Muscle of back (tissue), 11 donors: ENCODE results near the gene ARHGEF12. TPM values are rescaled to one million over a fixed set of nuclear protein-coding genes. Genes with fewer than 3 reads are reported as not detected.

ENCODE experiments used
- DNase-seq, 3 donors: peaks; one replicate each; pipeline versions ENCODE4 v3.0.0 to v3.0.0-alpha.2; 2013
- polyA plus RNA-seq, 10 donors: library from polyadenylated mRNA; unstranded; fragments of 120-200 nt; gene quantifications; one replicate each; pipeline ENCODE4 v1.2.1, GENCODE V29; 2013; ENCODE audit not compliant: insufficient read length in 10 of 10

Gene ARHGEF12
- polyA plus RNA-seq, 10 donors, result 31.6 to 49.5 (median 41.5) TPM

GRCh38 chr11:120384476-120384875 is 48.3 kb downstream of the ARHGEF12 start:
- DNase-seq, result no peak

- peak in 1 of 3 donors; percentile 22 for DNase-seq
Observed at GRCh38 chr11:120385110-120385509, 48.9 kb downstream of the ARHGEF12 start.

GRCh38 chr11:120385655-120386054 is 49.4 kb downstream of the ARHGEF12 start:
- DNase-seq, result no peak

DNA sequence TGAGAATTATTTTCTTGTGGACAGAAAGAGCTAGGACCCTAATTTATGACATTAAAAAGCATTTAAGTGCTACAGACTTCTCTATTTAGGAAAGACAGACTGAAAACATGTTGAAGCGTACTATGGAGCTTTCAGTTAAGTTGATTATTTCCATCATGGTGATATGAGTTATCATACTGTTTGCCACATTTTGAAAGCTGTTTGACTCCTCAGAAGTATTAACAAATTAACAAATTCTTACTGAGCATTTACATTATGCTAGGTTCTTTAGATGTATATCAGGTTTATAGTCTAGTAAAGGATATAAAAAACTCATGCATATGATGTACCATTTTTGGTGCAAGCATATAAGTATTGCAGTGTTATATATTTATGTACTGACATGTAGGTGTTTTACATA is 50.1 kb downstream of the ARHGEF12 start:
- no peak for DNase-seq

DNA sequence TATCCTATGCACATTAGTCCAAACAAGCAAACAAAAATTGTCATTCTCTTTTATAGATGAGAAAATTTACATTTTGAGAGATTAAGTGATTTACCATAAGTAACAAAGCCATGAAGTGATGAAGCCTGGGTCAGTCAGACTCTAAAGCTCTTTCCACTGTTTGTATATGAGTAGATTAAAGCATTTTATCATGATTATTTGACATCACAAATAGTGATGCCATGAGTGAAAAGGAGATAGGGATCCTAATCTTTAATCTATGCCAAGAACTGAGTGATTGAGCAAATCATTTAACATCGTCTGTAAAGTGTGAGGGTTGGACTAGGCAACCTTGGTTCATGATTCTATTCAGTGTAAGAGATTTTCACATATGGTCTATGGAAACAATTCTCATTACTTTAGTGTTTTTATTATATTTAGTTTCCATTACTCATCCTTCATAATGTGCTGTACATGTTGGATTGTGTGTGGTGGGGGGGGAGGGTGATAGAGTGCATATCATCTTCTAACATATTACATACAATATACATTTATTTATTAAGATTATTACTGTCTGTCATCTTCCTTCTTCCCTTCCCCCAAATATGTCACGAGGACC is 50.7 kb downstream of the ARHGEF12 start:
- no peak for DNase-seq

GRCh38 chr11:120388261-120388660 is 52.0 kb downstream of the ARHGEF12 start:
- no peak for DNase-seq

DNA sequence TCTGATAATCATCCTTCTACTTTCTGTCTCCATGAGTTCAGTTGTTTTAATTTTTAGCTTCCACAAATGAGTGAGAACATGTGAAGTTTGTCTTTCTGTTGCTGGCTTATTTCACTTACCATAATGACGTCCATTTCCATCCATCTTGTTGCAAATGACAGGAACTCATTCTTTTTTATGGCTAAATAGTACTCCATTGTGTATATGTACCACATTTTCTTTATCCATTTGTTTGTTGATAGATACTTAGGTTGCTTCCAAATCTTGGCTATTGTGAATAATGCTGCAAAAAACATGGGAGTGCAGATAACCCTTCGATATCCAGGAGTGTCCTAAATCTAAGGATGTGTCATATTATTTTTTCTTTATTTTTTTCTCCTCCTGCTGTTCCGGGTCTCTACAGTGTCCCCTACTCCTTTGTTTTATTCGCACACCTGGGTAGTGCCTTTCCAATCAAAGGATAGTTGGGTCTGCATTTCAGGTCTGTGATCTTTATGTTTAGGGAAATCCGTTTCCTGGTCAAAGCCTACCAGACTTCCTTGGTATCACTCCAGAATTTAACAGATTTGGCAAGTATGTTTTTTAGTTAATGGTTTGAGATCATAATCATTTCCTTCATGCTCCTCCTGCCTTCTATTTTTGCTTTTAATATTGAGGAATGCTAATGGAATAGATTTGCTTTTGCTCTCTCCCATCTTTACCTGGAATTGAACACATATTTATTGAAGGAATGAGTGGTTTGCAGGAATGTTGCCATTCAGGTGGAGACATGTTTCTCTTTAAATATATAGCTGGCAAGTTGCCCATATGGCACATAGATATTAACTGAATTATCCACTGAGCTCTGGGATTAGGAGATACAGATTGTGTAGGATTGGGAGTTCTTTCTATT is 53.7 kb downstream of the ARHGEF12 start:
- DNase-seq, result no peak

- no peak for DNase-seq
Observed at GRCh38 chr11:120390585-120390922, 54.3 kb downstream of the ARHGEF12 start.

DNA sequence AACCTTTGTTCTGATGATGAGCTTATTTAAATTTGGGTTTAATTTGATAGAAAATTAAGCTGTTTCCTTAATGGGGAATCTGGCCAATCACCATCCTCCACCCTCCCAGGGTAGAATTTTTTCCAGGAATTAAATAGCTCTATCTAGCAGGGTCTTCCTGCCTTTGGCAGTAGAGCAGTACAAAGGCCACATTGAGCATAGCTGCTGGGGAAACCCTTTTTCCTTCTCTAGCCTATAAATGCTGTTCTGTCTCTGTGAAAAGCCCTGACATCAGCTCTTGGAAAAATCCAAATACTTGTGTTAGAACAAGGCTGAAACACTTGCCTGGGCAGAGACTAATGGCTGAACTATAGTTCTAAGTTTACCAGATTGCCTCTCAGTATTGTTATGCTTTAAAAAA is 55.1 kb downstream of the ARHGEF12 start:
- DNase-seq, result peak in 2 of 3 donors; percentile 37 to 53

DNA sequence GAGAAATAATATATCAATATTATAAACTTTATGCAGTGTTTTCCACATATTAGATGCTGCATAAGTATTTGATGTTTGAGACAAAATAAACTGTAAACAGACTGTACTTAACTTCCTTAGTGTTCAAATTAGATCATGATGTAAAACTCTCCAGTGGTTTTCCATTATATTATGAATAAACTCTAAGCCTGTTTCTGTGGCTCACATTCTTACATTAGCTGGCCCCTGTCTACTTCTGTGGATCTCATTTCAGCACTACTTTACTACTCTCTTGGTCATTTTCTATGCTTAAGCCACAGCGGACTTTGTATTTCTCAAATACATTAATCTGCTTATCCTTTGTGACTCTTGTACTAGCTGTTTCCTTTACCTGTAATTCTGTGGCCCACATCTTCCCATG is 55.6 kb downstream of the ARHGEF12 start:
- peak in 2 of 3 donors; percentile 22 to 44 for DNase-seq

- DNase-seq, result peak in 1 of 3 donors; percentile 34
Observed at GRCh38 chr11:120392314-120392713, 56.1 kb downstream of the ARHGEF12 start.

DNA sequence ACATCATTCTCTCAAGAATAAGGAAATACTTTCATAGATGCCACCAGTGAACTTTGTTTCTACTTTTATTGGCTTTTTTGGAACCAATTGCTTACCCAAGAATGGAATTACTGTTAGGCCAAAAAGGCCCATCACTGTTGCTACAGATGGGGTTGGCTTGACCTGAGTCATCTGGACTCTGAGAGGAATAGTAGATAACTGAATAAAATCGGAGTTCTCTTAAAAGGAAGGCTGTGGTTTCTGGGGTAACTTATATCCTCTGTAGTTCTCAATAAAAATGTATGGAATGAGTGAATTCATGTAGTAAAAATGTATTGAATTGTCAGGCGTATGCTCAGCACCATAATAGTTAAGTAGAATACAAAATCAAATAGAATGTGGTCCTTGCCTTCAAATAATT is 56.6 kb downstream of the ARHGEF12 start:
- peak in 1 of 3 donors; percentile 68 for DNase-seq

DNA sequence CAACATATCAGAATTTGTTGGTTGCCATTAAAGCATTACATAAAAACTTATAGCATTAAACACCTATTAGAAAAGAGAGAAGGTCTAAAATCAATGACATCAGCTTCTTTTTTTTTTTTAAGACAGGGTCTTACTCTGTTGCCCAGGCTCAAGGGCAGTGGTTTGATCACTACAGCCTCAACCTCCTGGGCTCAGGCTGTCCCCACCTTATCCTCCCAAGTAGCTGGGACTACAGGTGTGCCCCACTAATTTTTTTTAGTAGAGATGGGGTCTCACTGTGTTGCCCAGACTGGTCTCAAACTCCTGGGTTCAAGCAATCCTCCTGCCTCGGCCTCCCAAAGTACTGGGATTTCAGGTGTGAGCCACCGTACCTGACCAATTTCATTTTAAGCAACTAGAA is 57.9 kb downstream of the ARHGEF12 start:
- no peak for DNase-seq

DNA sequence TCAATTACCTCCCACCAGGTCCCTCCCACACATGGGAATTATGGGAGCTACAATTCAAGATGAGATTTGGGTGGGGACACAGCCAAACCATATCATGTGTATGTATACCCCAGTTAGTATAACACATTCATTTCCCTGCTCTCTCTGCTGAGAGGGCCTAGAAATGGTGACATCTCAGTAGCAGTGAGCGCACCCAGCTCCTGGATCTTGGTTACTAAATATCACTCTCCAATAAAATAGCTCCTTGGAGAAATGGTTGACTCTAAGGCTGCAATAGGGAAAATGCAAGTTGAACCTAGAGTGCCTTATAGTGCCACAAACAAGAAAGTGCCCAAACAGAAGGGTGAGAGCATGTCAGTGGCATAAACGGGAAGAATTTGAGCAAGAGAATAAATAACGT is 59.6 kb downstream of the ARHGEF12 start:
- no peak for DNase-seq

GRCh38 chr11:120398132-120398531 is 61.9 kb downstream of the ARHGEF12 start:
- DNase-seq, result no peak

DNA sequence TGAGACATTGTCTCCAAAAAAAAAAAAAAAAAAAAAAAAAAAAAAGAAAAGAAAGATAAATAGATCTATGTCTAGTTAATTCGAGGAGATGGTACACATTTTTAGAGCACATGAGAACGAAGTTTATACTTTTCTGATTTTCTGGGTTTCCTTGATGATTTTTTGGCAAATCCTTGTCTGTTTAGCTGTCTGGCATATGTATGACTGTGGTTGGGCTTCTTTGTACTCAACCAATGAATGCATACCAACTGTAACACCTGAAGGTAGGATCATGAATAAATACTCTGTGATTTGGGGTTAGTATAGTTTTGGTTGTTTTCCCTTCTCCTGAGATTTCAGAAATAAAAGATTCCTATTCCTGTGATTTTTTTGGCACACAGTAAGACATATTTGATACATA is 63.1 kb downstream of the ARHGEF12 start:
- DNase-seq, result peak in 1 of 3 donors; percentile 50

DNA sequence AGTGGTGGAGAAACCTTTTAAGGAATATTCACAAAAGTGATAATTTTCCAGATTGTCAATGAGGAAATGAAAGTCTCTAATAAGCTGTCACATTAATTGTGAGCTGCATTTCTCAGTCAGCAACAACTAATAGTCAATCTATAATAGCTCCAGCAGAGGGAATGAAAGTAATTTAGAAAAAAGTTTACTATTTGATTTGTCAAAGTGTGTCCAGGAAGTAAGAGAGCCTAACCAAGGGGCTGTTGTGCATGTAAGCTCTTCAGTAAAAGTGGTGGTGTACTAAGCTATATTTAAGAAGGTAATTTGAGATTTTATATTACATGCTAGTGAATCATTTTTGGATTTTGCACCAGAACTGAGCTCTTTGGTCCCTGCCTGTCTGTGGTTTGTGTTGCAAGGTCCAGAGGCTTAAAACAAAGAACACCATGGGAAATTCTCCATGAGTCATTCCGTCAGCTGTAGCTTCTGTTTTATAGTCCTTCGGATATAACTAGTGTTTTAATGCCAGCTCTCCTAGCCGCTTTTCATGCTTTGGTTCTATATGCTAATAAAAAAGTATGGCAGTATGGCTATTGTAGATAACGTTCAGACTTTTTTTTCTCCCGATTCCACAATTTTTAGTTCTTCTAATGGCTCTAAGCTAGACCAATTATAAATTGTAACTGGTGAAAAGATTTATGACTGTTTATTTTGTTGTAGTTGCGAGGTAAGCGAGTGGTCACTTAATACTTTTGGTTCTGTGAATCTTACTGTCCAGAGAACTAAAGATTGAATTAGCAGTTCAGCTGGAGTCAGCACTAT is 64.6 kb downstream of the ARHGEF12 start:
- DNase-seq, result peak; percentile 33 to 93 (median 73)

GRCh38 chr11:120401506-120401905 is 65.3 kb downstream of the ARHGEF12 start:
- DNase-seq, result no peak

- DNase-seq, result no peak
Observed at GRCh38 chr11:120403966-120404365, 67.8 kb downstream of the ARHGEF12 start.

DNA sequence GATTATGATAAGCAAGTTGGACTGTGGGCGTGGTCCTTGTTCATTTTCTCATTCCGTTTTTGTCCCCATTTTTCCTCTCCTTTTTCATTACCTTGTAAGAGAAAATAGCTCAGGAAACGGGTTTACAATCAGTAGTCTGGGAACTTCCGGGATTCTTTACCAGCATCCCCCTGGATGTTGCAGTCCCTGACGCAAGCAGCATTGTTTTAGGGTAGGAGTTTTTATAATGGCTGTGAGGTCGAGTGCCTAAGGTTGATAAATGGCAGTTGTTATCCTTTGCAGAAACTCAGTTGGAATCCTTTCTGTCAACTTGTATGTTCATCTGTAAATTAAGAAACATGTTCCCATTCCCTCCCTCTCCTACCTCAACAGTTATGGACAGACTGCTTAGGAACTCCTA is 68.3 kb downstream of the ARHGEF12 start:
- DNase-seq, result no peak

DNA sequence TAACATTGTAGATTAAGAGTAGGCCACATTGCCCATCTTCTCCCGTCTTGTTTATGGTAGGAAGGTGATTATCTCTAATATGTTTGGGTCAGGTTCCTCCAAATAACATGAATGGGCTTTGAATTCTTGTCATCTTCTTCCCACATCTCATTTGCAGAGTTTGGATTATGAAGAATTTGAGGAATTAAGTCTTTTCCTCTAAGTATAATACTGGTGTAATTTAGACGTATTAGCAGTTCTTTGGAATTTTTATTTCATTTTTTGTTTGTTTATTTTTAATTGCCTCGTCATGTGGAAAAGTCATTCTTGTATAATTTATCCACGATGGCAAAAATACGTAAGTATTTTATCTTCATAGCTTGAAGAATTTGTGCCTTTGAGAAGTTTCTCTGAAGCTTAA is 73.4 kb downstream of the ARHGEF12 start:
- DNase-seq, result no peak

DNA sequence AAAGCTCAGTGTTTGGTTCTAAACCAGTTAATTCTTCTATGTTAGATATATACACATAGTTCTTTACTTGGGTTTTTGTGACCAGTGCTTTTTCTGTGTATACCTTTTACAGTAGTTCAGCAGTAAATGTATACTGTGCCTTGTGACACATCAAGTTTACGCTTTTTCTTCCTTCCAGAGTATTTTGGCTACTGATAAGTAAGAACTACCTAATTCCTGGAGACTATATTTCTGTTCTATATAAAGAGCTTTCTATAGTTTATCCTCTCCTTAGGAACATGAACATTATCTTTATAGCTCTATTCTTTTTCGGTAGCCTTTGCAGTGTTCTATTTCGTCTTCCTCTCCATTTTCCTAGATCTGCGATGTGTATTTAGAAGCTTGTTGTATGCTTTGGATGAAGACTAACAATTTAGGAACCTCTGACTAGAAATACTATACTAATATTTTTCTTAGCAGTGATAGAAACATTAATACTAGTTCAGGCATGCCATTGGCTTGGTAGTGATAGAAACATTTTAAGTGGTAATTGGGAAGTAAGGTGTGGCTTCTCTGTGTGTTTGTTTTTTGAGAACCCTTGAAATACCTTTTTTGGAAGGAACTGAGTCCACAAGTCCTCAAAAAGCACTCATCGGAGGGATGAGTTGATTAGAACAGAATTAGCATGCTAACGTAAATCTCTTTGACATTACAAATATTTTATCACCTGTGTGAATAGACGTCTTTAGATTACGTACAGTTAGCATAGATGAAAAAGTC is 74.6 kb downstream of the ARHGEF12 start:
- DNase-seq, result no peak
